22Rv1 (cell line): Measurements from ENCODE around the gene ADCY10.

ENCODE experiments used
- H3K27ac ChIP-seq: fragments of 450-650 bp; 2 replicates; pipeline ENCODE4 v1.5.1; 2017
- ZFX ChIP-seq: fragments of 450-650 bp; IDR thresholded peaks from 2 replicates; pipeline ENCODE4 v1.6.1; 2017; ENCODE audit warnings: antibody characterized with exemption, borderline replicate concordance
- TF ChIP-seq, protein P1 (sequence below): fragments of 450-650 bp; IDR thresholded peaks from 2 replicates; pipeline ENCODE4 v1.5.1; 2017; ENCODE audit warnings: mild to moderate bottlenecking

ADCY10 gene

DNA sequence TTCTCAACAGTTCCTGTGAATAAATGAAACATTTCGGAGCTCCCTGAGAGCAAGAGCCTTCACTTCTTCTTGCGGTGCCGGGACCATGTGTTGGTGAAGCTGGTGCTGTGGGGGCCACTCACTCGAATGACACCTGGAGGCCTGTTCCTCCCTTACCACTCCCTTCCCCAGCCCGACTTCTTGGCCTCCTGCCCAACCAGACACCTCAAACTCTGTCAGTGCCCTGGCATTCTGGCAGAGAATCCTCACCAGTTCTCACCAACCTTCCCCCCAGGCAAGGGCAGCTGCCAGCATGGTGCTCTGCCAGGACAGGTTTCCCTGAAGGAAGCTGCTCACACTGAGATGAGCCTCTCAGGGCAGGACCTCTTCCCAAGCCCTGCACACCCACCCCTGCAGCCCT lies 123.8 kb downstream of the ADCY10 start:
- H3K27ac ChIP-seq, result no peak overlapping the region

DNA sequence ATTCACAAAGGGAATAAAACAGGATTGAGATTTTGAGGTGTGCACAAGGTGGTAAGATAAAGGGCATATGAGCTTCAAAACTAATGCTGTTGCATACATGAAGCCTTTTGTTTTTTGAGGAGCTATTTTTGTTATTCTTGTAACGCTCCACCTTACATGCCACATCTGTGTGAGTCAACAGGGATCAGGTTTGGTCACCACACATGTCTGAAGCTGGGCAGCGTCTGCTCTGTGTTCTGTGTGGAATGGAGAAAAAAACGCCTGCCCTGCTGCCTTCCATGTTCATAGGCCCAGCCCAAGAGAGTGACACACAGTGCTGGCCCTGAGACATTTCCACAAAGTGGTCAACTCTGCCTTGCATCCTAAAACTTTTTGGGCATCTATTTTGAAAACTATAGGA lies 124.4 kb downstream of the ADCY10 start:
- no peak for TF ChIP-seq ZFX
- TF ChIP-seq, protein P1, sequence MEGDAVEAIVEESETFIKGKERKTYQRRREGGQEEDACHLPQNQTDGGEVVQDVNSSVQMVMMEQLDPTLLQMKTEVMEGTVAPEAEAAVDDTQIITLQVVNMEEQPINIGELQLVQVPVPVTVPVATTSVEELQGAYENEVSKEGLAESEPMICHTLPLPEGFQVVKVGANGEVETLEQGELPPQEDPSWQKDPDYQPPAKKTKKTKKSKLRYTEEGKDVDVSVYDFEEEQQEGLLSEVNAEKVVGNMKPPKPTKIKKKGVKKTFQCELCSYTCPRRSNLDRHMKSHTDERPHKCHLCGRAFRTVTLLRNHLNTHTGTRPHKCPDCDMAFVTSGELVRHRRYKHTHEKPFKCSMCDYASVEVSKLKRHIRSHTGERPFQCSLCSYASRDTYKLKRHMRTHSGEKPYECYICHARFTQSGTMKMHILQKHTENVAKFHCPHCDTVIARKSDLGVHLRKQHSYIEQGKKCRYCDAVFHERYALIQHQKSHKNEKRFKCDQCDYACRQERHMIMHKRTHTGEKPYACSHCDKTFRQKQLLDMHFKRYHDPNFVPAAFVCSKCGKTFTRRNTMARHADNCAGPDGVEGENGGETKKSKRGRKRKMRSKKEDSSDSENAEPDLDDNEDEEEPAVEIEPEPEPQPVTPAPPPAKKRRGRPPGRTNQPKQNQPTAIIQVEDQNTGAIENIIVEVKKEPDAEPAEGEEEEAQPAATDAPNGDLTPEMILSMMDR, result no peak
- H3K27ac ChIP-seq, result no peak overlapping the region

More for the DNA sequence above, 123.8 kb downstream of the ADCY10 start:
- TF ChIP-seq ZFX, result no peak
- TF ChIP-seq, protein P1, result no peak

DNA sequence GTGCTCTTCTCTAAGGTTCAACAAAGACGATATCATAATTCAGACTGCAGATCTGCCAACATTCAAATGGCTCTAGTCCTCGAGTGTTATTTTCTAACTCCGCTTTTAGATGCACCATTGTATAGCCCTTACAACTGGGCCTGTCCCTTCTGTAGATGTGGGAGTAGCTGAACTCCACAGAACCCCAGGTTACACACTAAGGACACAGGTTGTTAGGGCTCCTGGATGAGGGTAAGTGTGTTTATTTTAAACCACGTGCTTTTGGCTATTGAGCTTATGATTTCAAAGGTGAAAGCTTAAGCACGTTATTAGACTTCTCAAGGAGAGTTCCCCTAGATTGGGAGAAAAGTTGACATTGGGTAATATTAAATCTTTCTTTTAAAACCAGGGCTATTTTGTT lies 127.4 kb downstream of the ADCY10 start:
- no peak overlapping the region for H3K27ac ChIP-seq
- TF ChIP-seq, protein P1, result no peak
- no peak for TF ChIP-seq ZFX

DNA sequence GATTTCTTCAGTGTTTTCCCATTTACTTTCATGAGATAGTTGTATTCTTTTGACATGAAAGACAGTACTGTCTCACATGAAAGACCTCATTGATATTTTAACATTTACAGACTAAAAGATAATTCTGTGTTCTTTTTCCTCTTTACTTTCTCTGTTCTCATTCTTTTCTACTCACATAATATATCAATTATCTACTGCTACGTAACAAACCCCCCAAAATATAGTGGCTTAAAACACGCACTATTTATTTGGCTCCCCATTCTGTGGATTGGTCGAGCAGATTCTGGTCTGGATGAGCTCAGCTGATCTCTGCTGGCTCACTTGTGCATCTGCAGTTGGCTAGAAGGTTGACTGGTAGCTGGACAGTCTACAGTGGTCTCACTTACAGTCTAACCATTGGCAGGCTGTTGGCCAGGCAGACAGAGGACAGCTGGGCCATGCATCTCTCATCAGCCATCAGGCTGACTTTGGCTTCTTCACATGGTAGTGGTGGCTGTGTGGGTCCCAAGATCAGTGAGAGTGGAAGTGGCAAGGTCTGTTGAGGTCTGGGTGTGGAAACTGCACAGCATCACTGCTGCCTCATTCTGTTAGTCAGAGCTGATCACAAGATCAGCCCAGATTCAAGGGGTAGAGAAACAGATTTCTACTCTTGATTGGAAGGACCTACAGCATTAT lies 128.9 kb downstream of the ADCY10 start:
- TF ChIP-seq ZFX, result no peak
- TF ChIP-seq, protein P1, result no peak
- H3K27ac ChIP-seq, result no peak overlapping the region

DNA sequence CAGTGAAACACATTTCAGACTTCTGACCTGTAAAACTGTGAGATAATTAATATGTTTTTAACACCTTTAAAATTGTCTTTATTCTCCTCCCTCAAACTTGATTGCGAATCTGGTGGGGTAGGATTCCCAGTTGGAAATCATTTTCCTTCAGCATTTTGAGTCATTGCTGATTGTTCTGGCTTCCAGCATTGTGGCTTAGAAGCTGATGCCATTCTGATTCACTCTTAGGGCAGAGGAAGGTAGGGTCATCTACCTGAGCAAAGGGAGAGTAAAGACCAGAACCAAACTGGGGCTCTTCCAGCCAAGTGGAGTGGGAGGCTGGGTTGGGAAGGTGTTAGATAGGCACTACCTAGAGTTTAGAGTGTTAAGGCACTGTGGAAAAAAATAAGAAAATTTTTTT lies 131.0 kb downstream of the ADCY10 start:
- H3K27ac ChIP-seq, result no peak overlapping the region
- TF ChIP-seq, protein P1, result no peak
- no peak for TF ChIP-seq ZFX

DNA sequence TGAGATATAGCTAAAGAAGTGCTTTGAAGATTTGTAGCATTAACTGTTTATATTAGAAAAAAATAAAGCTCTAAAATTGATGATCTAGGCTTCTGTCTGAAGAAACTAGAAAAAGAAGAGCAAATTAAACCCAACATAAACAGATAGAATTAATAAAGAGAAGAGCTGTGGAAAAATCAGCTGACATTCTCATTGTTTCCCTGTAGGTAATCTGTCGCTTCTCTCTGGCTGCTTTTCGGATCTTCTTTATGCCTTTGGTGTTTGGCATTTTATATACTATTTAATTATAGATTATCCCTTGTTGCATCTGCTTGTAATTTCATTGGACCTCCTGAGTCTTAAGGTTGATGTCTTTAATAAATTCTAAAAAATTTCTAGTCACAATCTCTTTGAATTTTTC lies 132.4 kb downstream of the ADCY10 start:
- H3K27ac ChIP-seq, result no peak overlapping the region
- no peak for TF ChIP-seq ZFX
- TF ChIP-seq, protein P1, result no peak

DNA sequence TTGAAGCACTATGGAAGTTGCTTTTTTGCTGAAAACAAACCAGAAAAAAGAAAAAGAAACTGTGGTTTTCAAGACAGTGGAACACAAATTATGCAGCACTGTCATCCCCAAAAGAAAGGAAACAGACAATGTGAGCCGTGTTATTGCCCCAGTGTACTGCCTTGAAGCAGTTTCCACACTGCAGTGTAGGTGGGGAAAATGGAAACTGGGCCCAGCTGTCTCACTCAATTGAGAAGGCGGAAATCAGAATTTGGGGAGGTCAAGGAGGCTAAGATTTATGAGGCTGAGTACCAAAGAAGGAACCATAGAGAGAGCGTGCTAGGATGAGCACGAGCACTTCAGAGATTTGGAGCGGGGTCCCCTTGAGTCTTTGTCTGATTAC lies 136.7 kb downstream of the ADCY10 start:
- TF ChIP-seq ZFX, result no peak
- TF ChIP-seq, protein P1, result no peak
- H3K27ac ChIP-seq, result no peak overlapping the region
